Mammary epithelial cell (primary cell): ENCODE measurements around the gene TSFM.

Source experiments
- CTCF ChIP-seq, 2 donors: IDR thresholded peaks in 1 of 2; conservative IDR thresholded peaks in 1 of 2; 2 replicates each; pipeline ENCODE4 v1.5.1; 2011 to 2012; ENCODE audit warnings: inconsistent platforms in 2 of 2, low read length in 2 of 2, mild to moderate bottlenecking in 2 of 2, control low read depth in 1 of 2, low read depth in 1 of 2; ENCODE audit not compliant: insufficient read depth in 1 of 2; ENCODE audit errors: extremely low read depth in 1 of 2
- EZH2 ChIP-seq: IDR thresholded peaks from 2 replicates; pipeline ENCODE4 v1.6.1; 2012; ENCODE audit warnings: low read length, inconsistent platforms, borderline replicate concordance

- peak; percentile 80 to 94 for TF ChIP-seq CTCF (conservative IDR thresholded peaks at IDR 0.05 in 1 of 2, IDR thresholded peaks at IDR 0.05 in 1 of 2; ENCODE audit: extremely low read depth in 1 of 2, insufficient read depth in 1 of 2, low read depth in 1 of 2, low read length in 2 of 2)
- TF ChIP-seq EZH2: no peak
These were observed at the start of gene TSFM for GRCh38 chr12:57782608-57783465.
